ENCODE measurements around the gene GNGT1.

GNGT1 gene

GRCh38 chr7:93906267-93906666 is at the start of gene GNGT1:
GNGT1 (plus strand) TSS chr7:93906567; CDS start chr7:93906747, 180 bp downstream.
- Histone ChIP-seq H3K4me1 (ENCODE audit: control insufficient read depth in 1 of 2, insufficient read depth in 2 of 2, low read length in 2 of 2) (peaks cover 0 to 6% of the 10 kb centered on the region in 2 donors), H3K36me3 (ENCODE audit: control insufficient read depth in 1 of 2, insufficient read depth in 2 of 2, low read length in 2 of 2) (no peaks in the 10 kb centered on the region), H3K27ac (ENCODE audit: low read length) (no peak within 1 kb of the TSS), H3K27me3 (ENCODE audit: low read depth, low read length) (no peaks in the 10 kb centered on the region), H3K9me3 (ENCODE audit: control insufficient read depth in 1 of 2, low read length in 2 of 2) (no peaks in the 10 kb centered on the region), H3K4me3 (ENCODE audit: low read depth in 1 of 2, low read length in 2 of 2) (no peak within 1 kb of the TSS)

- Histone ChIP-seq H3K27me3 (ENCODE audit: low read depth, low read length) (no peaks in the 10 kb centered on the region), H3K4me1 (ENCODE audit: control insufficient read depth in 1 of 2, insufficient read depth in 2 of 2, low read length in 2 of 2) (no peaks in the 10 kb centered on the region), H3K36me3 (ENCODE audit: control insufficient read depth in 1 of 2, insufficient read depth in 2 of 2, low read length in 2 of 2) (no peaks in the 10 kb centered on the region), H3K9me3 (ENCODE audit: control insufficient read depth in 1 of 2, low read length in 2 of 2) (no peaks in the 10 kb centered on the region), H3K4me3 (ENCODE audit: low read depth in 1 of 2, low read length in 2 of 2) (no peak overlapping the region), H3K27ac (ENCODE audit: low read length) (no peak overlapping the region)
These were observed 47.5 kb upstream of the GNGT1 start for GRCh38 chr7:93858857-93859256.

GRCh38 chr7:93860261-93860660 is 46.1 kb upstream of the GNGT1 start:
- Histone ChIP-seq H3K27me3 (ENCODE audit: low read depth, low read length) (no peaks in the 10 kb centered on the region), H3K27ac (ENCODE audit: low read length) (no peak overlapping the region), H3K4me3 (ENCODE audit: low read depth in 1 of 2, low read length in 2 of 2) (no peak overlapping the region), H3K9me3 (ENCODE audit: control insufficient read depth in 1 of 2, low read length in 2 of 2) (no peaks in the 10 kb centered on the region), H3K4me1 (ENCODE audit: control insufficient read depth in 1 of 2, insufficient read depth in 2 of 2, low read length in 2 of 2) (no peaks in the 10 kb centered on the region), H3K36me3 (ENCODE audit: control insufficient read depth in 1 of 2, insufficient read depth in 2 of 2, low read length in 2 of 2) (no peaks in the 10 kb centered on the region)

GRCh38 chr7:93861325-93861949 is 44.9 kb upstream of the GNGT1 start:
- no peaks in the 10 kb centered on the region for H3K9me3 ChIP-seq (ENCODE audit: control insufficient read depth in 1 of 2, low read length in 2 of 2)
- no peak overlapping the region for H3K4me3 ChIP-seq (ENCODE audit: low read depth in 1 of 2, low read length in 2 of 2)
- H3K36me3 ChIP-seq (ENCODE audit: control insufficient read depth in 1 of 2, insufficient read depth in 2 of 2, low read length in 2 of 2), result no peaks in the 10 kb centered on the region
- H3K27me3 ChIP-seq (ENCODE audit: low read depth, low read length), result no peaks in the 10 kb centered on the region
- H3K4me1 ChIP-seq (ENCODE audit: control insufficient read depth in 1 of 2, insufficient read depth in 2 of 2, low read length in 2 of 2), result no peaks in the 10 kb centered on the region
- no peak overlapping the region for H3K27ac ChIP-seq (ENCODE audit: low read length)

GRCh38 chr7:93862651-93863050 is 43.7 kb upstream of the GNGT1 start:
- no peaks in the 10 kb centered on the region for H3K4me1 ChIP-seq (ENCODE audit: control insufficient read depth in 1 of 2, insufficient read depth in 2 of 2, low read length in 2 of 2)
- H3K9me3 ChIP-seq (ENCODE audit: control insufficient read depth in 1 of 2, low read length in 2 of 2), result no peaks in the 10 kb centered on the region
- H3K27me3 ChIP-seq (ENCODE audit: low read depth, low read length), result no peaks in the 10 kb centered on the region
- no peaks in the 10 kb centered on the region for H3K36me3 ChIP-seq (ENCODE audit: control insufficient read depth in 1 of 2, insufficient read depth in 2 of 2, low read length in 2 of 2)
- H3K4me3 ChIP-seq (ENCODE audit: low read depth in 1 of 2, low read length in 2 of 2), result no peak overlapping the region
- H3K27ac ChIP-seq (ENCODE audit: low read length), result no peak overlapping the region

GRCh38 chr7:93866886-93867285 is 39.5 kb upstream of the GNGT1 start:
- Histone ChIP-seq H3K36me3 (ENCODE audit: control insufficient read depth in 1 of 2, insufficient read depth in 2 of 2, low read length in 2 of 2) (no peaks in the 10 kb centered on the region), H3K4me3 (ENCODE audit: low read depth in 1 of 2, low read length in 2 of 2) (no peak overlapping the region), H3K27me3 (ENCODE audit: low read depth, low read length) (no peaks in the 10 kb centered on the region), H3K27ac (ENCODE audit: low read length) (no peak overlapping the region), H3K4me1 (ENCODE audit: control insufficient read depth in 1 of 2, insufficient read depth in 2 of 2, low read length in 2 of 2) (no peaks in the 10 kb centered on the region), H3K9me3 (ENCODE audit: control insufficient read depth in 1 of 2, low read length in 2 of 2) (no peaks in the 10 kb centered on the region)

GRCh38 chr7:93873998-93874574 is 32.3 kb upstream of the GNGT1 start:
- no peaks in the 10 kb centered on the region for H3K4me1 ChIP-seq (ENCODE audit: control insufficient read depth in 1 of 2, insufficient read depth in 2 of 2, low read length in 2 of 2)
- no peaks in the 10 kb centered on the region for H3K36me3 ChIP-seq (ENCODE audit: control insufficient read depth in 1 of 2, insufficient read depth in 2 of 2, low read length in 2 of 2)
- H3K9me3 ChIP-seq (ENCODE audit: control insufficient read depth in 1 of 2, low read length in 2 of 2), result peaks cover 3% of the 10 kb centered on the region in 2 donors
- no peak overlapping the region for H3K4me3 ChIP-seq (ENCODE audit: low read depth in 1 of 2, low read length in 2 of 2)
- no peak overlapping the region for H3K27ac ChIP-seq (ENCODE audit: low read length)
- no peaks in the 10 kb centered on the region for H3K27me3 ChIP-seq (ENCODE audit: low read depth, low read length)

- H3K27me3 ChIP-seq (ENCODE audit: low read depth, low read length), result no peaks in the 10 kb centered on the region
- H3K9me3 ChIP-seq (ENCODE audit: control insufficient read depth in 1 of 2, low read length in 2 of 2), result peaks cover 3 to 9% of the 10 kb centered on the region in 2 donors
- no peaks in the 10 kb centered on the region for H3K36me3 ChIP-seq (ENCODE audit: control insufficient read depth in 1 of 2, insufficient read depth in 2 of 2, low read length in 2 of 2)
- H3K27ac ChIP-seq (ENCODE audit: low read length), result no peak overlapping the region
- no peaks in the 10 kb centered on the region for H3K4me1 ChIP-seq (ENCODE audit: control insufficient read depth in 1 of 2, insufficient read depth in 2 of 2, low read length in 2 of 2)
- H3K4me3 ChIP-seq (ENCODE audit: low read depth in 1 of 2, low read length in 2 of 2), result no peak overlapping the region
These were observed 28.6 kb upstream of the GNGT1 start for GRCh38 chr7:93877742-93878141.

- no peak overlapping the region for H3K4me3 ChIP-seq (ENCODE audit: low read depth in 1 of 2, low read length in 2 of 2)
- H3K27ac ChIP-seq (ENCODE audit: low read length), result no peak overlapping the region
- H3K27me3 ChIP-seq (ENCODE audit: low read depth, low read length), result no peaks in the 10 kb centered on the region
- no peaks in the 10 kb centered on the region for H3K4me1 ChIP-seq (ENCODE audit: control insufficient read depth in 1 of 2, insufficient read depth in 2 of 2, low read length in 2 of 2)
- H3K9me3 ChIP-seq (ENCODE audit: control insufficient read depth in 1 of 2, low read length in 2 of 2), result peaks cover 3 to 6% of the 10 kb centered on the region in 2 donors
- no peaks in the 10 kb centered on the region for H3K36me3 ChIP-seq (ENCODE audit: control insufficient read depth in 1 of 2, insufficient read depth in 2 of 2, low read length in 2 of 2)
These were observed 27.0 kb upstream of the GNGT1 start for GRCh38 chr7:93879356-93879755.

GRCh38 chr7:93882468-93882867 is 23.9 kb upstream of the GNGT1 start:
- H3K27ac ChIP-seq (ENCODE audit: low read length), result no peak overlapping the region
- H3K4me1 ChIP-seq (ENCODE audit: control insufficient read depth in 1 of 2, insufficient read depth in 2 of 2, low read length in 2 of 2), result no peaks in the 10 kb centered on the region
- peaks cover 3 to 5% of the 10 kb centered on the region in 2 donors for H3K9me3 ChIP-seq (ENCODE audit: control insufficient read depth in 1 of 2, low read length in 2 of 2)
- H3K27me3 ChIP-seq (ENCODE audit: low read depth, low read length), result no peaks in the 10 kb centered on the region
- H3K4me3 ChIP-seq (ENCODE audit: low read depth in 1 of 2, low read length in 2 of 2), result no peak overlapping the region
- no peaks in the 10 kb centered on the region for H3K36me3 ChIP-seq (ENCODE audit: control insufficient read depth in 1 of 2, insufficient read depth in 2 of 2, low read length in 2 of 2)

- Histone ChIP-seq H3K9me3 (ENCODE audit: control insufficient read depth in 1 of 2, low read length in 2 of 2) (peaks cover 3 to 5% of the 10 kb centered on the region in 2 donors), H3K27ac (ENCODE audit: low read length) (no peak overlapping the region), H3K4me3 (ENCODE audit: low read depth in 1 of 2, low read length in 2 of 2) (no peak overlapping the region), H3K36me3 (ENCODE audit: control insufficient read depth in 1 of 2, insufficient read depth in 2 of 2, low read length in 2 of 2) (no peaks in the 10 kb centered on the region), H3K27me3 (ENCODE audit: low read depth, low read length) (no peaks in the 10 kb centered on the region), H3K4me1 (ENCODE audit: control insufficient read depth in 1 of 2, insufficient read depth in 2 of 2, low read length in 2 of 2) (no peaks in the 10 kb centered on the region)
These were observed 23.1 kb upstream of the GNGT1 start for GRCh38 chr7:93883078-93883916.
